ENCODE results near the gene ECEL1.

Gene ECEL1

DNA sequence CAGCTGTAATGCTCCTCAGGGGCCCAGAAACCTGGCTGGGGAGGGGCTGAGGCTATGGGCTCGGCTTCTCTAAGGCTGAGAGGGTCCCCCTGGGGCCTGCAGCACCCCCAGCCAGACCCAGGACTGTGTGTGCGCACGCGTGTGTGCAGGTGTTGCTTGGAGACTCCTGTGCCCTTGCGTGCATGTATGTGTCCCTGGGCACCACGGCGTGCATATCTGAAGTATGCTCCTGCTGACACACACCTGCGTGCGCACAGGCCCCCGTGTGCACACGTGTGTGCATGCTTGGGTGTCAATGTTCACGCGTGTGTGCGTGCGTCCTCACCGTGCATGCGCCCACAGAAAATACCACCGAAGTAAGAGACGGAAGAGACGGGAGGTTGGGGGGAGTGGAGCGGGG is 14.9 kb upstream of the ECEL1 start:
- no peaks in the 10 kb centered on the region for H3F3A ChIP-seq (ENCODE audit: insufficient read depth)
- no peaks in the 10 kb centered on the region for H3K27me3 ChIP-seq (ENCODE audit: low read length)
- H3K36me3 ChIP-seq (ENCODE audit: low read length): no peaks in the 10 kb centered on the region
- no peak overlapping the region for H3K4me3 ChIP-seq (ENCODE audit: insufficient read depth, low read length, poor library complexity, severe bottlenecking)
- H2AFZ ChIP-seq (ENCODE audit: low read depth, low read length, severe bottlenecking): no peak overlapping the region
- H4K20me1 ChIP-seq (ENCODE audit: low read depth, low read length): no peaks in the 10 kb centered on the region
- no peaks in the 10 kb centered on the region for H3K9me2 ChIP-seq (replicated peaks; ENCODE audit: insufficient read depth, low read length)
- no peak overlapping the region for H3K9ac ChIP-seq (ENCODE audit: low read length)
- no peak overlapping the region for H3K4me2 ChIP-seq (ENCODE audit: low read depth, low read length, poor library complexity, severe bottlenecking)
- no peaks in the 10 kb centered on the region for H3K9me3 ChIP-seq (ENCODE audit: insufficient read depth, low read length)
- no peak overlapping the region for H3K27ac ChIP-seq (ENCODE audit: low read depth, low read length)
- no peaks in the 10 kb centered on the region for H3K79me2 ChIP-seq (ENCODE audit: insufficient read depth, low read length)
- TF ChIP-seq CTCF (IDR thresholded peaks at IDR 0.05; ENCODE audit: insufficient read depth, low read length, poor library complexity, severe bottlenecking) (no peak), EZH2phosphoT487 (conservative IDR thresholded peaks at IDR 0.05; ENCODE audit: low read length) (no peak)

- Histone ChIP-seq H3K9ac (ENCODE audit: low read length) (no peak overlapping the region), H3K27me3 (ENCODE audit: low read length) (no peaks in the 10 kb centered on the region), H3F3A (ENCODE audit: insufficient read depth) (no peaks in the 10 kb centered on the region), H3K4me2 (ENCODE audit: low read depth, low read length, poor library complexity, severe bottlenecking) (no peak overlapping the region), H3K36me3 (ENCODE audit: low read length) (no peaks in the 10 kb centered on the region), H4K20me1 (ENCODE audit: low read depth, low read length) (no peaks in the 10 kb centered on the region), H3K27ac (ENCODE audit: low read depth, low read length) (no peak overlapping the region), H3K79me2 (ENCODE audit: insufficient read depth, low read length) (no peaks in the 10 kb centered on the region), H2AFZ (ENCODE audit: low read depth, low read length, severe bottlenecking) (no peak overlapping the region), H3K9me3 (ENCODE audit: insufficient read depth, low read length) (no peaks in the 10 kb centered on the region), H3K4me3 (ENCODE audit: insufficient read depth, low read length, poor library complexity, severe bottlenecking) (no peak overlapping the region), H3K9me2 (replicated peaks; ENCODE audit: insufficient read depth, low read length) (no peaks in the 10 kb centered on the region)
- TF ChIP-seq EZH2phosphoT487 (conservative IDR thresholded peaks at IDR 0.05; ENCODE audit: low read length) (no peak), CTCF (IDR thresholded peaks at IDR 0.05; ENCODE audit: insufficient read depth, low read length, poor library complexity, severe bottlenecking) (no peak)
Measured at GRCh38 chr2:232501794-232502390, 14.3 kb upstream of the ECEL1 start.

DNA sequence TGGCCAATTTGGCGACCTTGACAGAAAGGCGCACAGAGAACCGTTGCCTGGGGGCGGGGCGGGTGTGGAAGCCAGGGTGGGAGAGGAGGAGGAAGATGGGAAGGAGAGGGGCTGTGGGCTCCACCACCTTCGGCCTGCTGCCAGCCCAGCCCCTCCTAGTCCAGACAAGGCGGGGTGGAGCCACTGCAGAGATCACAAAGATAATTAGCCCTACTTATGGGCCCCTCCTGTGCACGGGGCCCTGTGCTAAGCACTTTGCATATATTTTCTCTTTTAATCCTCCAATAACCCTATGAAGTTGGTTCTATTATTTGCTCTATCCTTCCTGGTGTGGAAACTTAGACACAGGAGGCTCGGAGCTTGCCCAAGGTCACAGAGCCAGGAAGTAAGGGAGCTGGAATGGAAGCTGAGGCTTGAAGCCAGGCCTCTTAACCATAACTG is 13.7 kb upstream of the ECEL1 start:
- Histone ChIP-seq H4K20me1 (ENCODE audit: low read depth, low read length) (no peaks in the 10 kb centered on the region), H3K36me3 (ENCODE audit: low read length) (no peaks in the 10 kb centered on the region), H3K79me2 (ENCODE audit: insufficient read depth, low read length) (no peaks in the 10 kb centered on the region), H3K9me3 (ENCODE audit: insufficient read depth, low read length) (no peaks in the 10 kb centered on the region), H2AFZ (ENCODE audit: low read depth, low read length, severe bottlenecking) (no peak overlapping the region), H3K9ac (ENCODE audit: low read length) (no peak overlapping the region), H3K4me2 (ENCODE audit: low read depth, low read length, poor library complexity, severe bottlenecking) (no peak overlapping the region), H3K27me3 (ENCODE audit: low read length) (no peaks in the 10 kb centered on the region), H3K27ac (ENCODE audit: low read depth, low read length) (no peak overlapping the region), H3K9me2 (replicated peaks; ENCODE audit: insufficient read depth, low read length) (no peaks in the 10 kb centered on the region), H3F3A (ENCODE audit: insufficient read depth) (no peaks in the 10 kb centered on the region), H3K4me3 (ENCODE audit: insufficient read depth, low read length, poor library complexity, severe bottlenecking) (no peak overlapping the region)
- TF ChIP-seq EZH2phosphoT487 (conservative IDR thresholded peaks at IDR 0.05; ENCODE audit: low read length) (no peak), CTCF (IDR thresholded peaks at IDR 0.05; ENCODE audit: insufficient read depth, low read length, poor library complexity, severe bottlenecking) (no peak)
